SK-MEL-5 (cell line): ENCODE results near the gene CALML6. TPM values are rescaled to one million over a fixed set of nuclear protein-coding genes. Genes with fewer than 3 reads are reported as not detected.

Experiments
- DNase-seq: peaks from one replicate; pipeline ENCODE4 v3.0.0-alpha.2; 2016; ENCODE audit warnings: low read depth, low spot score
- in situ Hi-C: cut with HindIII; loops from 2 replicates; pipeline ENCODE4 v1.10.0; 2016; ENCODE audit warnings: low sequenced_read_pairs, high pct_unique_total_duplicates, low pct_unique_long_range_greater_than_20kb
- total RNA-seq: library from RNA; depleted of rRNA; stranded (reverse); fragments of >200 nt; shearing (Covaris generic); gene quantifications from 2 replicates; pipeline ENCODE4 v1.2.3, GENCODE V29; 2014

The CALML6 gene
- total RNA-seq, 1 experiment from 2014 or later, result 0.08 TPM

DNA sequence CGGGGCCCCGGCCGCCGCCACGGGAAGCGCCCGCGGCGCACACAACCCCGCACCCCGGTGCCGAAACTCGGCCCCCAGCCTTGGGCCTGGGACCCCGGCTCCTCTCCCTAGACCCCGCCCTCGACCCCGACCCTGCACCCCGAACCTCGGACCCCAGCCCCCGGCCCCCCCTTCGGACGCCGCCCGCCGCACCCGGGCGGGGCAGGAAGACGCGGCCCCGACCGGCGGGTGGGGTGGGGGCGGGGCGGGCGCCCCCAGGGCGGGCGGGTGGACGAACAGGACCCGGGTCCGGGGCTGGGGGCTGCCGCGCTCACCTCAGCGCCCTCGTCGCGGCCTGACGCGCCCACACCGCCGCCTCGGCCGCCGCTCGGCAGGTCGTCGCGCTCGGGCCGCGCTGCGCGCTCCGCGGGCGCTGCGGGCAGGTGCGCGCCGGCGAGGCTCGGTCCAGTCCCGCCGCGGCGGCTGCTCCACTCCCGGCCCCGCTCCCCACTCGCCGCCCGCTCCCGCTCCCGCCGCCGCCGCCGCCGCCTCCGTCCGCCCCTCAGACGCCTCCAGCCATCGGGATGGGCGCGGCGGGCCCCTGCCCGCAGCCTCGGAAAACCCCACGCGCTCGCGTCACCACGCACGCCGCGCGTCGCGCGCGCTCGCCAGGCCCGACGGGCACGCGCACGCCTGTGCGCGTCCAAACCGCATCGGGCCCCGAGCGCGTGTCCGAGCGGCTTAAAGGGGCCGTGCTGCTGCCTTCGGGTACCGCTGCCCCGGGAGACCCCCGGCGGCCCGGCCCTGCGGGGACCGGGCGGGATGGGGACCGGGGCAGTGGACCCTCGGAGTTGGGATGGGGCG, 24.3 kb upstream of the CALML6 start, which contains the start of gene GNB1:
Gene GNB1, minus strand, starts transcription at position 582 of the 843 bp plus-strand sequence. CDS start 65,634 bp downstream, outside the sequence.
- in situ Hi-C loops, result no loop called here
- peak; percentile 86 for DNase-seq

DNA sequence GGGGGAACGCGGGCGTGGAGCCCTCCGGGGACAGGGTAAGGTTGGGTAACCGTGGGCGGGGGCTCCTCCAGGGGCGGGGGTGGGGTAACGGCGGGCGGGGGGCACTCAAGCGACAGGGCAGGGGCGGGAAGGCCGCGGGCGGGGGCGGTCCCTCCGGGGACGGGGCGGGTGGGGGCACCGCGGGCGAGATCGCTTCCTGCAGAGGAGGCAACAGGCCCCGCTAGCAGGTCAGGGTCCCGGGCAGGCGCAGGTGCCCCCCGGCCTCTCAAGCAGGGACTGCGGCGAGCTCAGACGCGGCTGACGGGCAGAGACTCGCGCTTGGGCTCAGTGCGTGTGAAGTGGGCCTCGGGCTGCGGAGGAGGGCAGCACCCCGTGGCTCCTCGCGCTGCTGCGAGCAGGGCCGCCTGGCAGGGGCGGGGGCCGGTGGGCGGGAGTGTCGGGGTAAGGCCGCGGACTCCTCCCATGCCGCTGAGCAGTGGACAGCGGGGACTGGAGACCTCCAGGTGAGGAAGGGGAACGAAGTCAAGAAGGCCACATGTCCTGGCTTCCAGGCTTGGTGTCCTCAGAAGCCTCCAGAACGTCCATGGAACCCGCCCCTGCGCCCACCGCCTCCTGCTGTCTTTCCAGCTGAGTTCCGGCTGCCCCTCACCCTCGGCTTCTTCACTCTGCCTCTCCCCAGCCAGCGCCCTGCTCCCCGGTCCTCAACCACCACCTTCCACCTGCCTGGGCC, 23.5 kb upstream of the CALML6 start:
- in situ Hi-C loops, result no loop called here
- DNase-seq, result peak; percentile 57

- DNase-seq, result no peak
Observed at GRCh38 chr1:1892079-1892762, 22.8 kb upstream of the CALML6 start.

DNA sequence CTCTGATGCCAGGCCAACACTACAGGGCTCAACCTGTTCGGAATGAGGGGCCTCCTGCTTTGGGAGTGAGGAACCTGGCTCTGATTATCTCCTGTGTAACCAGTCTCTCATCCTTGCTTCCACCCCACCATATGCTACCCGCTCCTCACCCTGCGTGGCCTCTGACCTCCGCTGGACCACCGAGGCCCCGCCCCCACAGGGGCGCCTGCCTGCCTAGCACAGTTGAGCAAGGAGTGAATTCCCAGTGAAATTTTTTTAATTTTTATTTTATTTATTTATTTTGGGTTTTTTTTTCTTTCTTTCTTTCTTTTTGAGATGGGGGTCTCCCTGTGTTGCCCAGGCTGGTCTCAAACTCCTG, 22.3 kb upstream of the CALML6 start:
- no peak for DNase-seq
- in situ Hi-C loops, result no loop called here

More at GRCh38 chr1:1892079-1892762, 22.8 kb upstream of the CALML6 start:
- in situ Hi-C loops, result no loop called here

DNA sequence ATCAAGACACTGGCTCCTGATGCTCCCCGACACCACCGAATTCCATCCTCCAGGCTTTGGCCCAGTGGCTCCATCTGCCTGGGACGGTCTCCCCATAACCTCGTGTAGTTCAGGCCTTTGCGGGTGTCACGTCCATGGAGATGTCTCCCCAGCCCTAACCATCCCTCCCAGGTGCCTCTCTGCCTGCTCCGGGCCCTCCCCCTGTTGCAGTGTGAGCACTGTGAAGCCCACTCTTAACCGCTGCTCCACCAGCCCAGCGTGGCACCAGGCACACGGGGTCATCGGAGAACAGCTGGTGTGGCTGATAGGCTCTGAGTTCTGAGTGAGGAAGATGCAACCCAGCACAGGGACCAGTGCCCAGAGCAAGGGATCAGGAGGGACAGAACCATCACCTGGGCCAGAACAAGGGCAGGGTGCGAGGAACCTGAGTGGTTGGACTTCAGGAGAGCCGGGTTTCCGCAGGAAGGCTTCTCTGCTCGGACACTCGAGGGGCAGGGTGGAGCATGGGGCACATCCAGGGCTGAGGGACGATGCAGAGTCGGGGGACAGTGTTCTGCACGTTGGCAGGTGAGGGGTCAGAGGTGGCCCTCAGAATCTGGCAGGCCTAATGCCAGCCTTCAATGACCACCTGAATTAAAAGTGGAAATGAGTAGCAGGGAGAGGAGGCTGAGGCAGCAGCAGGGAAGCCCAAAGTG, 21.6 kb upstream of the CALML6 start:
- DNase-seq, result no peak
- in situ Hi-C loops, result no loop called here

DNA sequence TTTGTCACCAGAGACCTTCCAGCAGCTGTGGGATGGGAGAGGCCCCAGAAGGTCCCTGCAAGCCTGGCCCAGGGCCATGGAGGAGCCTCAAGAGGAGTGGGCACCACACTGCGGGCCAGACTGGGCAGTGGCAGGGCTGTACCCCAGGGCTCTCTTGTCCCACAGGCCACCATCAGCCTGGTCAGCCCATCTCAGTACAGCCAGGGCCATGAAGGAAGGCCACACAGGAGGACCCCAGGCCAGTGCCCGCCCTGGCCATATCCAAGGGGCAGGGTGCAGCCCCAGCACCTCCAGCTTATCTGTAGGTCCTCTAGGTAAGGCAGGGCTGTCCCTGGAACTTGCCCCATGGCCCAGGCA, 21.1 kb upstream of the CALML6 start:
- no peak for DNase-seq
- in situ Hi-C loops, result no loop called here

GRCh38 chr1:1894354-1895059, 20.6 kb upstream of the CALML6 start:
- no peak for DNase-seq
- in situ Hi-C loops, result no loop called here

GRCh38 chr1:1895060-1895418, 20.0 kb upstream of the CALML6 start:
- DNase-seq, result no peak
- in situ Hi-C loops, result no loop called here

DNA sequence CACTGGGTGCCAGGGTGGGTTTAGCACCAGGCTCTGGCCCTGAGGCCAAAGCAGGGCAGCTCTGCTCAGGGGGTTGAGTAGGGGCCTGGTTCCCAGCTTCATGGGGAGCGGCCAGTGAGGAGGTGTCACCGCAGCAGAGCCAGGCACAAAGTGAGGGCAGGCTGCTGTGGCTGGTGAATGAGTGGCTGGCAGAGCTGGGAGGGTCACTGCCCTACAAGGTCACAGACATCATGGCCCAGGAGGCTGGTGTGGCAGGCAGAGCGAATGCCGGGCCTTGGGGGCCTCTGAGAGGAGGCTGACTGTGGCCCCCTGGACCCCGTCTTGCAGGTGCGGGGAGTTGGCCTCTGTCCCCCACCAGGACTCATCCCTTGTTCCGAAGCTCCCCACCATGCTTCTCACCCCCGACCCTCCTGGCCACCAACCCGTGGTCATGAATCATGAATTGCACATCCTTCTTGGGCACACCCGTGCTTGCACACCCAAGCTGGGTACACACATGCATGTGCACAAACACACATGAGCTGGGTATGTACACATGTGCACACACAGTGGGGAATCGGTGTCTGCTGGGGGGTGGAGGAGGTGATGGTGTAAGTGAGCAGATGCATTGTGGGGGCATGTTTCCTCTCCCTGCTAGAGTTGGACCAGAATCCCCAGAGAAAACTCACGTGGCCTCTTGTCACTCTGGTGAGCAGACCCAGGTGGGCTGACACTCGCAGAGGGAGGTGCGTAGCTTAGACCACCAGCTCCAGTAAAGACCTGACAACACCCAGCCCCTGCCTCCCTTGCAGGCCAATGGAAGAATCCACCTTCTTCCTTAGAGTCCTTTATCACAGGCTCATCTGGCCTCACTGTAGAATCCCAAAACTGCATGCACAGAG, 19.4 kb upstream of the CALML6 start:
- no peak for DNase-seq

GRCh38 chr1:1898246-1898933, 16.7 kb upstream of the CALML6 start:
- DNase-seq, result no peak
- in situ Hi-C loops, result no loop called here

More for the DNA sequence above, 19.4 kb upstream of the CALML6 start:
- in situ Hi-C loops, result no loop called here

DNA sequence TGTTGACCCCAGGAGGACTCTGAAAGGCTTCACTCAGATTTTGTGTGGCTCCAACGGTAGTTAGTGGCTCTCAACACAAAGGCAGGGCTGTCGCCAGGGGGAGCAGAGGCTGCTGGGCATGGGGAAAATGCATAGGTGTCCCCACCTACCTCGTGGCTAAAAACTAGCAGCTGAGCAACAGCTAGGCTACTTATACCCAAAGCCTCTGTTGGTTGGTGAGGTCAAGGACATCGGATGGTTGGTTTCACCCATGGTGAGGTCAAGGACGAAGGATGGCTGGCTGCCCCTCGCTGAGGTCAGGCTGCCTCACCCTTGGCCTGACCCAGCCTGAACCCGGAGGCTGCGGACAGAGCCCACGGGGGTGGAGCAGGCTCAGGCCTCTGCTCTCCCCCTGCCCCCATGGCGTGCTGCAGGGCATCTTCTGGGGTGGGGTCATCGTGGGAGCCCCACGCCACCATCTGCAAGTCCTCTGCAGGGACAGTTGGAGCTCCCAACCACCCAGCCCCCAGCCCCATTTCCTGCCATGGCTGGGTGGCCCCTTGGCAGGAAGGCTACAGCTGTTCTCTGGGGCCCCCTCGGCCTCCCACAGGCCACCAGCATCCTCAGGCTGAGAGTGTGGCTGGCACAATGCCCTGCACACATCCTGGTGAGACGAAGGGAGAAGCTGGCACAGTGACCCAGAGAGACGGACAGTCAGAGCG, 15.6 kb upstream of the CALML6 start:
- in situ Hi-C loops, result no loop called here
- DNase-seq, result peak; percentile 21

GRCh38 chr1:1899967-1900327, 15.1 kb upstream of the CALML6 start:
- in situ Hi-C loops, result no loop called here

GRCh38 chr1:1900883-1901640, 14.0 kb upstream of the CALML6 start:
- no peak for DNase-seq
- in situ Hi-C loops, result no loop called here

More at GRCh38 chr1:1899967-1900327, 15.1 kb upstream of the CALML6 start:
- DNase-seq, result no peak

DNA sequence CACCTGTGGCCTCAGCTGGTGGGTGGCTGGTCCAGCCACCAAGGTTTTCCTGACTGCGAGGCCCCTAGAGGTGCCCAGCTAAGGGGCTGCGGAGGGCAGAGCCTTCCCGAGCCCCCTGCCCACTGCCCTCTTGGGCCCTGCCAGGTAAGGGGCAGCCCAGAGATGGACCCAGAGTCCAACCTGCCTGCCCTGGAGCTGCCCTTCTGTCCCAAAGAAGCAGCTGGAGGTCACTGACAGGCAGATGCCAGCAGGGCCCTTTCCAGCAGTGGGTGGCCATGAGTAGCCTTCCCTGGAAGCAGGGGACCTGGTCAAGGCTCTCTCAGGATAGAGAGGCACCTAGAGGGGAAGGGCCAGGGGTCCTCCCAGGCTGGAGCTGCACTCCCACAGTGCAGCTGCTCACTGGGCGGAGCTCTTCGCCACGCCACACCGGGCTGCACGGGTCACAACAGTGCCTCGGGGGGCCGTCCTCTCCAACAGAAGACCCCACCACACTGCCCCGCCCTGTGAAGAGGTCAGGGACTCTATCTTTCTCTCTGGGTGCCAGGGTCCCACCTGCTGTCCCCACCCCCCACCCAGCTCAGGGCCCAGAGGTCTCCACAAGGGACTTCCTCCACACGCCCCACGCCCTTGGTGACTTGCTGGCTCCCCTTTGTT, 13.3 kb upstream of the CALML6 start:
- no peak for DNase-seq
- in situ Hi-C loops, result no loop called here
